GM12874 (cell line): Measurements from ENCODE around the gene FUT8.

Experiments
- CTCF ChIP-seq: IDR thresholded peaks from 2 replicates; pipeline ENCODE4 v1.5.1; 2011; ENCODE audit warnings: low read depth, mild to moderate bottlenecking, control low read depth, low read length, moderate library complexity; ENCODE audit not compliant: insufficient read depth

Gene FUT8

GRCh38 chr14:65776193-65776852 is 363.8 kb downstream of the FUT8 start:
- TF ChIP-seq CTCF: no peak

GRCh38 chr14:65780566-65780965 is 368.0 kb downstream of the FUT8 start:
- TF ChIP-seq CTCF: no peak

- no peak for TF ChIP-seq CTCF
These were observed 370.6 kb downstream of the FUT8 start for GRCh38 chr14:65783101-65783500.

- TF ChIP-seq CTCF: no peak
These were observed 371.0 kb downstream of the FUT8 start for GRCh38 chr14:65783576-65783975.

- no peak for TF ChIP-seq CTCF
These were observed 372.0 kb downstream of the FUT8 start for GRCh38 chr14:65784574-65784973.

GRCh38 chr14:65787461-65787860 is 374.9 kb downstream of the FUT8 start:
- TF ChIP-seq CTCF: no peak

GRCh38 chr14:65788876-65789275 is 376.3 kb downstream of the FUT8 start:
- TF ChIP-seq CTCF: no peak
